CMK (cell line): ENCODE measurements around the gene APLF.

Experiments used
- DNase-seq: peaks from one replicate; pipeline ENCODE4 v3.0.0-alpha.2; 2010; ENCODE audit warnings: low read depth

APLF gene, protein sequence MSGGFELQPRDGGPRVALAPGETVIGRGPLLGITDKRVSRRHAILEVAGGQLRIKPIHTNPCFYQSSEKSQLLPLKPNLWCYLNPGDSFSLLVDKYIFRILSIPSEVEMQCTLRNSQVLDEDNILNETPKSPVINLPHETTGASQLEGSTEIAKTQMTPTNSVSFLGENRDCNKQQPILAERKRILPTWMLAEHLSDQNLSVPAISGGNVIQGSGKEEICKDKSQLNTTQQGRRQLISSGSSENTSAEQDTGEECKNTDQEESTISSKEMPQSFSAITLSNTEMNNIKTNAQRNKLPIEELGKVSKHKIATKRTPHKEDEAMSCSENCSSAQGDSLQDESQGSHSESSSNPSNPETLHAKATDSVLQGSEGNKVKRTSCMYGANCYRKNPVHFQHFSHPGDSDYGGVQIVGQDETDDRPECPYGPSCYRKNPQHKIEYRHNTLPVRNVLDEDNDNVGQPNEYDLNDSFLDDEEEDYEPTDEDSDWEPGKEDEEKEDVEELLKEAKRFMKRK

DNA sequence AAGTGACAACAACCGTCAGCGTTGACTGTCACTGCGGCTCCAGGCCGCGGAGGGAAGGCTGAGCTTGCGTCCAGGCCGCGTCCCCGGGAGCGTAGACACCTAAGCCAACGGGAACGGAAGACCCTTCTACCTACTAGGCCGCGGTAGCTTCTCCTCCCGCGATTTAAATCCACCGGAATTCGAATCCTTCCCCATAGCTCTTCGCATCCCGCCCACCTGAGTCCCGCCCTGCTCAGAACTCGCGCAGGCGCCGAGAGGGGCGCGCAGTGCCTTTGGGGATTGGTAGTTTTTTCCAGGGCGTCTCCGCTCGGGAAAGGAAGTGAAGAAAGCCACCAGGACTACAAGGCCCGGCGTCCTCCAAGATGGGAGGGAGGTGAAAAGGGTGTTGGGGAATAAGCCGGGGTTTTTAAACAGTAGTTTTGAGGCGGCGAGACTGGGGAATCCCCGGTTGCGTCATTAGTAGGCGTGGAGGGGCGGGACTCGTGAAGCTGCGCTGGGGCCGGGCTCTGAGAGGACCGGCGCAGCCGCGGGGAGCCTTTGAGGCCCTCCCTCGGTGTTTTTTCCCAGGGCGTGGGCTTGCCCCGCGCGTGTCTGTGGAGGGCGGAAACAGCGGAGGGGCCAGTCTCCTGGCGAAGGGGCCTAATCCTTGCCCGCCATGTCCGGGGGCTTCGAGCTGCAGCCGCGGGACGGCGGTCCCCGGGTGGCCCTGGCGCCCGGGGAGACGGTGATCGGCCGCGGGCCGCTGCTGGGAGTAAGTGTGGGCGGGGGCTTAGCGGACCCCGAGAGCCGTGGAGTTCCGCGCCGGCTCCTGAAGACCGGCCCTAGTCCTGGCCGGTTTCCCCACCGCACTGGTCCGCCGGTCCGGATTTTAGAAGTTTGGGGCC lies at the start of gene APLF, which contains the start of gene FBXO48:
Gene APLF (plus strand): TSS at position 509 of the 884 bp plus-strand sequence. CDS start 147 bp downstream, at position 656.
Gene FBXO48 (minus strand): TSS at position 218 of the 884 bp plus-strand sequence. CDS start 2,149 bp downstream, outside the sequence.
- DNase-seq = peak; percentile 93

DNA sequence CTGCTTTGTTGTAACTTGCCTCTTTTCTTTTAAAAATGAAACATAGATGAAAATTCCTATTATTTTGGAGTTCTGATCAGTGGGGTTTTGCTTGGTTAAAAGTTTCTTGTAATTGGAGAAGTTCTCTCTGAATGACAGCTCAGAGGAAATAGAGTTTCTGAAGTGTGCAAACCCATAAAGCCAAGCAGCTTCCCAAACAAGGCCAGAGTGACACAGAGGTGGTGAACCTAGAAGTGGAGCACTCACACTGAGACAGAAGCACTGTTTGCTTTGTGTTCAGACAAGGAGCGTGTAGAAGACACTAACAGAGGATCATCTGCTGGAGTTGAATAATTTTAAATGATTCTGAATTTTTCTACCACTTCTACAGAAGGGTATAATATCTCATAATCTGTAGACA lies 49.5 kb upstream of the APLF start:
- DNase-seq = no peak

DNA sequence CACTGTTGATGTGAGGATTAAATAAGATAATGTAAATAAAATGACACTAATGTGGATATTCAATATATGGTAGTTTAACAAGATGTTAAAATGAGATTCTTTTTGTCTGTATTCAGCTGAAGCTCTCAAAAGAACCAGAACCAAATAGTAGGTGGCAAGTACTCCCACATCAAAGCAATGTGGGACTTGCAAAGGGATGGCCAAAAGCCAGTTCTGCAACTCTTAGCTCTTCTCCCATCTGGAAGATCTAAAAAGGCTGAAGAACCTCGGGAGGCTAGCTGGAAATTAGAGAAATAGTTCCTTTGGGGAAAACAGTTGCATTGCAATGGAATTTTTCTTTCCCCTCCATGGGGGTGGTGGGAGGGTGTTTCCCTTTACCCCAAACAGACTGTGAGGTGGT lies 49.0 kb upstream of the APLF start:
- DNase-seq = no peak

DNA sequence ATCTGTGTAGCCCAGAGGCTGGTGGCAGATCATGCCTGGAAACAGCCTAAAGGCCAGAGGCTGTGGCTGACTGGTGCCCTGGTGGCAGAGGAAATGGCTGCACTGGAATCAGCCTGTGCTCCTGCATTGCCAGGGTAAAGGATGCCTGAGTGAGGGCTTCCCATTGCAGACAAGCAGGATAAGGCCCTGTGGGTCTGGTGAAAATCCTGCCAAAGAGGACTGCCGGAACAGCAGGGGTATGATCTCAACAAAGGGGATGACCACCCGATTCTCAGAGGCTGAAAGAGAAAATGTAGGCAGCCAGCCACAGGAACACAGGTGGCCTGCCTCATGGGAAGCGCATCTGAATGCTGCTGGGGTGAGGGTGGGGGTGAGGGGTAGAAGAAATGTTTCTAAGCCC lies 48.5 kb upstream of the APLF start:
- no peak for DNase-seq

DNA sequence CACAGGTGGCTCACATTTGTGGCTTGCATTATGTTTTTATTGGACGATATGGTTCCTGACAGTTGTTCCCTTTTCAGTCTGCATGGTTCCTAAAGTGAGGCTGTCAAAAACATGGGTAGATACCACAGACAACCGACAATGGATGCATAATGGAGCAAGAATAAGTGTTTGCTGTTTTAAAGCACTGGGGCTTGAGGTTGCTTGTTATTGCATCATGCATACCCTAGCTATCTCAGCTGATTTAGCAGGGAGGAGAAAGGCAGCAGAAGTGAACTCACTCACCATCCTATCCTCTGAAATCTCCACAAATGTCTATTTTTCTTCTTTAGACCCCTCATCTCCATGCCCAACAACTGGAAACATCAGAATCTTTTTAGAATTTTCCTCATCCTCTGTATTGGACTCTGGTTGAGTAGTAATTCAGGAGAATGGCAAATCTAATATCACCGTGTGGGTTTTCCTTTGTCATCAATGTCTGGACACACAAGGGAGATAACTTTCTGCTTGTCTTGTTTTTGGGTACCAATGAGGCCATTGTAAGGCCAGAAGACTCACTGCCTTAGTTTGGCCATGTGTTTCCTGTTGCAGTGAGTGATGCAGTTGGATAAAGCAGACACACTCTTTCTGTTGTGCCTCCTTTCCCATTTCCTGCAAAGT lies 47.0 kb upstream of the APLF start:
- no peak for DNase-seq

DNA sequence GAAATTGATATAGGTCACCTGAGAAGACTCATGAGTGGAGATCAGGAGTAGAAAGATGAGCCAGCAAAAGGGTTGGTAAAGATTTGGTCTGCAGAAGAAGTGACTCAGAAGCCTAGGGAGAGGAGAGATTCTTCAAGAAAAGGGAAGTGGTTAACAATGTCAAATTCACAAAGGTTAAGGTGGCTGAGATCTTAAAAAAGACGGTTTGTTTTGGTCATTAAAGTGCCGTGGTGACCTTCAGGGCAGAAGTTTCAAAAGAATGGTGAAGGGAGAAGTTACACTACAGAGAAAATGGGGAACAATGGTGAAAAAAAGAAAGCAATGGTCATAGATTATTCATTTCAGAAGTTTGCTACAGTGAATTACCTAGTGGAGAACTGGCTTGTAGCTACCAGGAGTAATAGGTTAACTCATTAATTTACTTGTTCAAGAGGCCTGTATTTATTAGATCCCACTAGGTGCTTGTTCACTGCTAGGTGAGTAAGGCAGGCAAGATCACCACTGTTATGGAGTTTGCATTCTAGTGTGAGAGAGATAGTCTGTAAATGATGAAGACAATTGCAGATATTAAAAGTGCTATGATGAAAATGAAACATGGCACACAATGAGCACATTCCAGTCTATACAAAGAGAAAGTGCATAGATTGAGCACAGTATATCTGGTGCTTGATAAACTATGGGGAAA lies 43.3 kb upstream of the APLF start:
- DNase-seq = no peak

DNA sequence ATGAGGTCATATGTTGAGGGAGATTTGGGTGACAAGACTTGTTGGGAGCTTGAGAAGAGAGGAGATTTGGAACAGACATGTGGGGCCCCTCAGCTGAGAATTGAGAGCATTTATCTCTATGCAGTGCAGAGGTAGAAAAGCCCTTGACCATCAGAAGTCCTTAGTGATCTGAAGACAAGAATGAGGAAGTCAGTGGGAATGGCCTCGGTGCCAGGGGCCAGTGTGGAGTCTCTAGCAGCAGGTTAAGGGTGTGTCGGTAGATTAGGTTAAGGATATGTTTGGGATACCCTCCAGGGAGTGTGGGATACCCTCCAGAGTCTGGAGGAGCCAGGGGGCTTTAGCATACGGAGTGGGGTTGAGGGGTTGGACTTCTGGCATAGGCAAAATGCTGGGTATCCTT lies 41.9 kb upstream of the APLF start:
- DNase-seq = no peak

DNA sequence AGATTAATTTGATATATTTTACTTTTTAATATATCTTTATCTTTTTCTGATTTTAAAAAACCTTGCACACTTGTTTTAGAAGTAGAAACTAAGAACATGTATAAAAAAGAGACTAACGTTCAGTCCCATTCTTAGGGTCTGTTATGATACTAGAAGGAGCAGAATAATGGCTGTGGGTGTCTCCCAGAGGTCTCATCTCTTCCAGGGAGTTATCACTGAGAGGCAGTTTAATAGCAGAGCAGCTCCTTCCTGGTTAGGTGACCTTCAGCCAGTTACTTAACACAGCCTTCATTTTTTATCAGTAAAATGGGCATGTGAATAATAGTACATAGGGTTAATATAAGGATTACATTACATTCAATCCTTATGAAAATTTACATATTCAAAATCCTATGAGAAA lies 40.9 kb upstream of the APLF start:
- no peak for DNase-seq

DNA sequence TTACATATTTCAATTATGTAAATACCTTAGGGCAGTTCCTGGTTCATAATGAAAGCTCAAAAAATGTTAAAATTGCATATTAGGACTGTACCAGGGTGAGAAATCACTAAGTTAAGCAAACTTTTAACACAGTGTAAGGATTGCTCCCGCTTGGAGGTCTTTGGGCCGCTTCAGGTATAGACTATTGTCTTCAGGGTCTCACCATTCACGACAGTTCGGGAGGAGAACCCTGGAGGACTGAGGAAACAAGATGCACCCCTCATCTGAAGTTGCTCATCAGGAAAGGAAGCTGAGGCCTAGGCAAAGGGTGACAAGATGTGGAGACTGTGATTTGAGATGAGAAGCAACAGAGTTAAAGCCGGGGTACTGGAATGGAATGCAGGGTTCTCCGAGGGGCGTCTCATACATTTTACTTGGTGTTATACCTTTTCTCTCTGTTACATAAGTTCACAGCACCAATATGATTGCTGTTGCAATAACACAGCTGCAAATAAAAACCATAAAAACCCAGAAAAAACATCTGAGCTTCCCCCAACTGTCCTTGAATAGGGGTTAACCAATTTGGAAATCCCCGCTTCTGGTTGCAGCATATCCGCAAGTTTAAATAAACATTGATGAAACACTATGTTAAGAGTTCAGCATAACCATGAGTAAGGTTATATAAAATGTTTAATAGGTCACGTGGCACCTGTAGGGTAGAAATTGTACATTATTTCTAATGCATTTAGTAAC lies 40.4 kb upstream of the APLF start:
- DNase-seq = no peak

DNA sequence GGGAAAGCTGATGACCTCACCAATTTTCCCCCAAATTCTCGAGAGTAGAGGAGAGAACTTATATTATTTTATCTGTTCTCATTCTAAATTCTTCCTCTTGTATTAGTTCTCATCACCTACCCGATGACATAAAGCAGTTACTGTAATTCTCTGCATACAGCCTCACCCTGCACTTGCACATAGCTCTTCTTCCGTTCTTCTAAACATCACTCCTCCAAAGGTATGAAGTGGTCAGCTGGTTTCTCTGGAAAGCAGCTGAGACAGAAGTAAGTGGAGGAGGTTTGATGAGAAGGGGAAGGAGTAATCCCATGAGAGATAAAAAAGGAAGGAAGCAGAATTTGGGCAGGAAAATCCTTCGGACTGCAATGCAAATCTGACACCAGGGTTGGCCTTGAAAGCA lies 39.3 kb upstream of the APLF start:
- no peak for DNase-seq

DNA sequence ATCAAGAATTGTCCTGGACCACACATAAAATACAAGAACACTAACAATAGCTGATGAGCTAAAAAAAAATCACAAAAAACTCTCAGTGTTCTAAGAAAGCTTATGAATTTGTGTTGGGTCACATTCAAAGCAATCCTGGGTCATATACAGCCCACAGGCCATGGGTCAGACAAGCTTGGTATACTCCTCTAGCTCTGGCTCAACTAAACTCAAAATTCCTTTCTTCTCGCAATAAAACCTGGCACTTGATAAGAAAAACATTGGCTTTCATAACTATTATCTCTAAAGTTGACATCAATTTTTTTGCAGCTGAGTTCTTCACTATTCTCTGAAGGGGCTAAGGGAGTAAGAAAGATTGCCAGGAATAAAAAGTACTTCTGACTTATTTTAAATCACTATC lies 38.6 kb upstream of the APLF start:
- no peak for DNase-seq

DNA sequence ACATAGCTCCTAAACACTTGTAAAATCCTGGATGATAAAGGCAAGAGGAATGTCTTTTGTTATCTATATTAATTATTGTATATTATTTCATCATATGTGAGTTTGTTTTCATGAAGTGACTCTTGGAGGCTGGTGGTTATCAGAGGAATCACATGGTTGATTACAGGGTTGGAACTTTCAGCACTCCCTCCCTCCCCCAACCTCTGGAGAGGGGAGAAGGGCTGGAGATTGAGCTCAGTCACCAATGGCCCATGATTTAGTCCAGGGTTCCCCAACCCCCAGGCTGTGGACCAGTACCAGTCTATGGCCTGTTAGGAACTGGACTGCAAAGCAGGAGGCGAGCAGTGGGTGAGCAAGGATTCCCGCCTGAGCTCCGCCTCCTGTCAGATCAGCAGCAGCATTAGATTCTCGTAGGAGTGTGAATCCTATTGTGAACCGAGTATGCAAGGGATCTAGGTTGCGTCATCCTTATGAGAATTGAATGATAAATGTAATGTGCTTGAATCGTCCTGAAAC lies 38.0 kb upstream of the APLF start:
- DNase-seq = no peak

DNA sequence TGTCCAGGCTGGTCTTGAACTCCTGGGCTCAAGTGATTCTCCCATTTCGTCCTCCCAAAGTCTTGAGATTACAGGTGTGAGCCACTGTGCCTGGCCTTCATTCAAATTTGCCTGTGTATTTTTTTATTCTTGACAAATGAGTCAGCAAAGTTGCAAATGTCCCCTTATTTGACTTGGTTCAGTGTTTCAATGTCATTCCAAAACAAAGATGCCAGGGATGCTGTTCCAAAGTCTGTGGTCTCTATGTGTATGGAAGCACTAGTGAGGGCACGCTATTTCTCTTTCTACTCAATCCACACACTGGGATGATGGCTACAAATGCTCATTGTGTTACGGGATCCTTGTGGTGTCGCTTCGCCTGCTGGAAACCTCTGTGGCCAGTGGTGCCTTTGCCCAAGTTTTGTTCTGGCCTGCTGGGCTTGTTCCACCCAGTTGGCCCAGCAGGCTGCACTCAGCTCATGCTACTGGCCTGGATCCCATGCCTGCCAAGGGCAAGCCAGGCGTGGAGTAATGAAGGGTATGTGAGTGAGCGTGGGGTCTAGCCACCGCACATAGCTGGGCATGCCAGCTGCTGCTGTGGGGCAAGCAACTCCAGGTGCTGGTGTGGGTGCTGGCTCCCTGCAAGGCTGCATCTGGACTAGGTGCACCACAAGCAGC lies 35.9 kb upstream of the APLF start:
- no peak for DNase-seq

DNA sequence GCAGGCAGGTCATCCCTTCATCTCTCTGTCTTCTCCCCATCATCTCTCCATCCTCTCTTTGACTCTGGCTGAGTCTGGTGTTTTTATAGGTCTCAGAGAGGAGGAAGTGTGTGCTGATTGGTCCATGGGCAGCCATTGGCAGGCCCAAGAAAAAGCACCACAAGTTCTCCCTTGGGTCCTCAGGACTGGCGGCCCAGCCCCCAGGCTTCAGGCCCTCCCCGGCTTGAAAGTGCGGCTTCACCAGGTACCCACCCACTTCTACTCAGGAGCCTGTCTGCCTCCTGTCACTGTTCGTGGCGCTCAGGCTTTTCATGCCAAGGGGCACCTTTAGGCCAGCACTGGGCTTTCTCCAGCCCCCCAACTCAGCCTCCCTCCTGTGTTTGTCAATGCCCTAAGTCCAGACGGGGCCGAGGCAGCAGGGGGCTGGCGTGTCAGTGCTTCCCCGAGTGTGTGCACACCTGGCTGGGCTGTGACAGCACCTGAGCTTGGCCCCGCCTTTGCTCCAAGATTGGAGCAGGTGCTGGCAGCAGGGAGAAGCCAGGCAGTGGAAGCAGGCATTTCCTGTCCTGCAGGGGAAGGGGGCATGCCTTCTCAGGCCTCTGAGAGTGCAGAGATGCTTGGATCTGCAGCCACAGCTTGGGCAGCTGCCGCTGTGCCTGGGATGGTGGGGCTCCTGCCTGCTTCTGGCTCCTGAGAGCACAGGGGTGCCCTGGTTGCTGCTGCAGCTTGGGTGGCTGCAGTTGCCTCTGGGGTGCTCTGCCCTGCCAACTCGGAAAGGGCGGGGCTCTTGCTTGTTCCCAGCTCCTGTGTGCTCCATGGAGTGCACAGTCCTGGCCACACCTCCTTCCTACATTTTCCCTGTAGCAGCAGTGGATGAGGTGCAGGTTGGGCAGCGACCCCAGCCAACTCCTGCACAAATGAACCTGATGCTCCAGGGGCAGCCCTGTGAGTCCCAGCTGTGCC lies 34.4 kb upstream of the APLF start:
- no peak for DNase-seq

DNA sequence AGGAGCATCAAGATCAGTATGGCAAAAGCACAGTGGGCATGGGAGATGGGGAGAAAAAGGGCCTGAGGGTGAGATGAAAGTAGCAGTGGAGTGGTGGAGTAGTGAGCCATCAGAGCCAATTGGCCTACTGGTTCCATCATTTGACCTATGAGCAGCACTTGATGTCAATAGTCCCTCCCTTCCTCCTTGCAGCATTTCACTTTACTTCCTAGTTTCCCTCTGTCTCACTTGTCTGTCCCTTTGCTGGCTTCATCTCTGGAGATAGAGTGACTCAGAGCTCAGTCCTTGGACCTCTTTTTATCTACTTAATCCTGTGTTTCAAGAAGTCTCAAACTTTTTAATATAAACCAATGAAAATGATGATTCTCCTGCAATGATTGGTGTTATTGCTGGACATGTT lies 32.4 kb upstream of the APLF start:
- no peak for DNase-seq

DNA sequence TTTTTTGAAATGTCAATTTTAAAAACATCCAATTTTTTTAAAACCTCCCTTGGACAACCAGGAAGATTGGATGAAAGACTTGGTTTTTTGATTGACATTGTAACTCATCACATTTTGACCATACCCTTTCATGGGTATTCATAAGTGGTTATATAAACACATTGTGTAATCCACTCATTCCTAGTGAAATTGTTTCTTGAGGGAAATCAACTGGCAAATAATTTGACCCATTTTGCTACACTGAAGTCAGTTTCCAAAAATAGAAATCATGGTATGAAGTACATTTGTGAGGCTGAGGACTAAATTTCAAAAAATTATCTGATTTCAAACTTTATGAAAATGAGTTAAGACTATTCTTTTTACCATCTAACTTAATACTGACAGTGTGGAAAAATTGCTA lies 31.8 kb upstream of the APLF start:
- no peak for DNase-seq

DNA sequence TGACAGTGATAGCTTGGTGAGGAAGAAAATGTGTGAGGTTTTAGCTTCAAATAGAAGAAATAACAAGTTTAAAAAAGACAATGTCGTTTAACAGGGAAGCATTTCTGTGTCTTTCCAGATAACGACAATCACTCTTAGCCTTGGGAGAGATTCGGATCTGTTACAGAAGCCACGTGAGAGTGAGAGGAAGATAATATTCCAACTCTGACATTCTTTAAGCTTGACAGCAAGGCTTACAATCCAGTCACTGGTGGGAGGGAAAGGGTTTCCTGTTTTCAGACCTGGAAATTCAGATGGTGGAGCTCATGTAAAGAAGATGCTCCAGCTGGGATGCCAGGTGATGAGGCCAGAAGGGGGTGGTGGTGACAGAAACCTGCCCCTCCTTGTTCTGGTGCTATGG lies 31.1 kb upstream of the APLF start:
- no peak for DNase-seq

DNA sequence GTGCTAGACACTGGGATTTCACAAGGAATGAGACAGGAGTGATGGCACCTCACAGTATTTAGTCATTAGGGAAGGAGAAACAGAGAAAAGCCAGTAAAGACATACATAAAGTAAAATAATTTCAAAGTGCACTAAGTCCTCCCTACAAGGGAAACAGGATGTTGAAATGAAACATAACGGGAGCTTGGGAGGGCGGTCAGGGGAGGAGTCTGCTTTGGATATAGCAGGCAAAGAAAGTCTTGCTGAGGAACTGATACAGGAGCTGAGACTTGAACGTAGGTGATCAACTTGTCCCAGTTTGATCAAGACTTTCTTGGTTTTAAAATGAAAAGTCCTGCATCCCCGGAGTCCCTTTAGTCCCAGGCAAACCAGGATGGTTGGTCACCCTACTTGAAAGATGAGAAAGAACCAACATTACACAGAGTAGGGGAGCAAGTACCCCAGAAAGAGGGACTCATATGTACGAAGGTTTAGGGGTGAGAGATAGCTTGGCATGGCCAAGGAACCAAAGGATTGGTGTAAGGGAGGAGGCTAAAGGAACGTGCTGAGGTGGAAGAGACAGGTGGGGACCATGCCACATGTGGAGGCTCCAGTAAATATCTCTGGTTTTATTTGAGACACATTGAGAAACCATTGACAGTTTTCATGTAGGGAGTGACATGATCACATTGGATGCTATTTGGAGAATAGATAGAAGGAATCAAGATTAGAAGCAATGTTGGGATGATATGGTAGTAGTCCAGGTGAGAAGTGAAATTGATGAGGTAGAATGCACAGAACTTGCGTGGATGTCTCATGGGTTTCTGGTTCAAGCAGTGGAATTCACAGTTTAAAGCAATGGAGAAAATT lies 28.7 kb upstream of the APLF start:
- DNase-seq = no peak
